LNCAP (cell line): Measurements from ENCODE around the gene GEN1.

Experiments used
- CTCF ChIP-seq: fragments of 450-650 bp; IDR thresholded peaks from 2 replicates; pipeline ENCODE4 v1.5.1; 2017; ENCODE audit warnings: mild to moderate bottlenecking

The GEN1 gene

GRCh38 chr2:17792515-17792914, 38.6 kb downstream of the GEN1 start:
- no peak for TF ChIP-seq CTCF

- no peak for TF ChIP-seq CTCF
Observed at GRCh38 chr2:17793296-17793695, 39.4 kb downstream of the GEN1 start.

GRCh38 chr2:17793803-17794354, 39.9 kb downstream of the GEN1 start:
- no peak for TF ChIP-seq CTCF

- TF ChIP-seq CTCF, result no peak
Observed at GRCh38 chr2:17795309-17795708, 41.4 kb downstream of the GEN1 start.

- TF ChIP-seq CTCF, result no peak
Observed at GRCh38 chr2:17798338-17798737, 44.4 kb downstream of the GEN1 start.

GRCh38 chr2:17799301-17800120, 45.6 kb downstream of the GEN1 start:
- no peak for TF ChIP-seq CTCF

- no peak for TF ChIP-seq CTCF
Observed at GRCh38 chr2:17800219-17800618, 46.3 kb downstream of the GEN1 start.
